Measurements from ENCODE around the gene SLC35A3.

SLC35A3 gene

DNA sequence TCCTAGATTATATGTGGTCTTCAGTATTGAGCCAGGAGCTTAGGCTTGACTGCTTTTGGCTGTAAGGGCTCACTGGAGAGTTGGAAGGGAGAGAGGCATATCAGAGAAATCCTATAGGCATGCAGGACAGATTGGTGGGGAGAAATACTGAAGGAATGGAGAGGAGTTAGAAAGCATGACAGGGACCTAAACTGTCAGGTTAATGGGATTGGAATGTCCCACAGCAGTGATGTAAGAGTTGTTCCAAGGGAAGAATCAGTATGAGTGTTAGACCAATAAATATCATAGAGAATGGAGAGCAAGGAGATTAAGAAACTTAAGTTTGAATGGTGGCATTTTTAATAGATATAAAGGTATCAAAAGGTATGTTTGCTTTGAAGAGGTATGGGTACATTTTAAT, 39.7 kb downstream of the SLC35A3 start (continued):
- TF ChIP-seq, protein P1, sequence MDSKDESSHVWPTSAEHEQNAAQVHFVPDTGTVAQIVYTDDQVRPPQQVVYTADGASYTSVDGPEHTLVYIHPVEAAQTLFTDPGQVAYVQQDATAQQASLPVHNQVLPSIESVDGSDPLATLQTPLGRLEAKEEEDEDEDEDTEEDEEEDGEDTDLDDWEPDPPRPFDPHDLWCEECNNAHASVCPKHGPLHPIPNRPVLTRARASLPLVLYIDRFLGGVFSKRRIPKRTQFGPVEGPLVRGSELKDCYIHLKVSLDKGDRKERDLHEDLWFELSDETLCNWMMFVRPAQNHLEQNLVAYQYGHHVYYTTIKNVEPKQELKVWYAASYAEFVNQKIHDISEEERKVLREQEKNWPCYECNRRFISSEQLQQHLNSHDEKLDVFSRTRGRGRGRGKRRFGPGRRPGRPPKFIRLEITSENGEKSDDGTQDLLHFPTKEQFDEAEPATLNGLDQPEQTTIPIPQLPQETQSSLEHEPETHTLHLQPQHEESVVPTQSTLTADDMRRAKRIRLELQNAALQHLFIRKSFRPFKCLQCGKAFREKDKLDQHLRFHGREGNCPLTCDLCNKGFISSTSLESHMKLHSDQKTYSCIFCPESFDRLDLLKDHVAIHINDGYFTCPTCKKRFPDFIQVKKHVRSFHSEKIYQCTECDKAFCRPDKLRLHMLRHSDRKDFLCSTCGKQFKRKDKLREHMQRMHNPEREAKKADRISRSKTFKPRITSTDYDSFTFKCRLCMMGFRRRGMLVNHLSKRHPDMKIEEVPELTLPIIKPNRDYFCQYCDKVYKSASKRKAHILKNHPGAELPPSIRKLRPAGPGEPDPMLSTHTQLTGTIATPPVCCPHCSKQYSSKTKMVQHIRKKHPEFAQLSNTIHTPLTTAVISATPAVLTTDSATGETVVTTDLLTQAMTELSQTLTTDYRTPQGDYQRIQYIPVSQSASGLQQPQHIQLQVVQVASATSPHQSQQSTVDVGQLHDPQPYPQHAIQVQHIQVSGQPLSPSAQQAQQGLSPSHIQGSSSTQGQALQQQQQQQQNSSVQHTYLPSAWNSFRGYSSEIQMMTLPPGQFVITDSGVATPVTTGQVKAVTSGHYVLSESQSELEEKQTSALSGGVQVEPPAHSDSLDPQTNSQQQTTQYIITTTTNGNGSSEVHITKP (tag by site-specific recombination; IDR thresholded peaks at IDR 0.05) = no peak
- no peak for TF ChIP-seq ZNF366 (tag by site-specific recombination; conservative IDR thresholded peaks at IDR 0.05)
- no peak for TF ChIP-seq ZNF202 (tag by site-specific recombination; IDR thresholded peaks at IDR 0.05; ENCODE audit: borderline replicate concordance)
- no peak for TF ChIP-seq ZNF768 (tag by site-specific recombination; IDR thresholded peaks at IDR 0.05)
- TF ChIP-seq, protein P2, sequence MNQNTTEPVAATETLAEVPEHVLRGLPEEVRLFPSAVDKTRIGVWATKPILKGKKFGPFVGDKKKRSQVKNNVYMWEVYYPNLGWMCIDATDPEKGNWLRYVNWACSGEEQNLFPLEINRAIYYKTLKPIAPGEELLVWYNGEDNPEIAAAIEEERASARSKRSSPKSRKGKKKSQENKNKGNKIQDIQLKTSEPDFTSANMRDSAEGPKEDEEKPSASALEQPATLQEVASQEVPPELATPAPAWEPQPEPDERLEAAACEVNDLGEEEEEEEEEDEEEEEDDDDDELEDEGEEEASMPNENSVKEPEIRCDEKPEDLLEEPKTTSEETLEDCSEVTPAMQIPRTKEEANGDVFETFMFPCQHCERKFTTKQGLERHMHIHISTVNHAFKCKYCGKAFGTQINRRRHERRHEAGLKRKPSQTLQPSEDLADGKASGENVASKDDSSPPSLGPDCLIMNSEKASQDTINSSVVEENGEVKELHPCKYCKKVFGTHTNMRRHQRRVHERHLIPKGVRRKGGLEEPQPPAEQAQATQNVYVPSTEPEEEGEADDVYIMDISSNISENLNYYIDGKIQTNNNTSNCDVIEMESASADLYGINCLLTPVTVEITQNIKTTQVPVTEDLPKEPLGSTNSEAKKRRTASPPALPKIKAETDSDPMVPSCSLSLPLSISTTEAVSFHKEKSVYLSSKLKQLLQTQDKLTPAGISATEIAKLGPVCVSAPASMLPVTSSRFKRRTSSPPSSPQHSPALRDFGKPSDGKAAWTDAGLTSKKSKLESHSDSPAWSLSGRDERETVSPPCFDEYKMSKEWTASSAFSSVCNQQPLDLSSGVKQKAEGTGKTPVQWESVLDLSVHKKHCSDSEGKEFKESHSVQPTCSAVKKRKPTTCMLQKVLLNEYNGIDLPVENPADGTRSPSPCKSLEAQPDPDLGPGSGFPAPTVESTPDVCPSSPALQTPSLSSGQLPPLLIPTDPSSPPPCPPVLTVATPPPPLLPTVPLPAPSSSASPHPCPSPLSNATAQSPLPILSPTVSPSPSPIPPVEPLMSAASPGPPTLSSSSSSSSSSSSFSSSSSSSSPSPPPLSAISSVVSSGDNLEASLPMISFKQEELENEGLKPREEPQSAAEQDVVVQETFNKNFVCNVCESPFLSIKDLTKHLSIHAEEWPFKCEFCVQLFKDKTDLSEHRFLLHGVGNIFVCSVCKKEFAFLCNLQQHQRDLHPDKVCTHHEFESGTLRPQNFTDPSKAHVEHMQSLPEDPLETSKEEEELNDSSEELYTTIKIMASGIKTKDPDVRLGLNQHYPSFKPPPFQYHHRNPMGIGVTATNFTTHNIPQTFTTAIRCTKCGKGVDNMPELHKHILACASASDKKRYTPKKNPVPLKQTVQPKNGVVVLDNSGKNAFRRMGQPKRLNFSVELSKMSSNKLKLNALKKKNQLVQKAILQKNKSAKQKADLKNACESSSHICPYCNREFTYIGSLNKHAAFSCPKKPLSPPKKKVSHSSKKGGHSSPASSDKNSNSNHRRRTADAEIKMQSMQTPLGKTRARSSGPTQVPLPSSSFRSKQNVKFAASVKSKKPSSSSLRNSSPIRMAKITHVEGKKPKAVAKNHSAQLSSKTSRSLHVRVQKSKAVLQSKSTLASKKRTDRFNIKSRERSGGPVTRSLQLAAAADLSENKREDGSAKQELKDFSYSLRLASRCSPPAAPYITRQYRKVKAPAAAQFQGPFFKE (tag by site-specific recombination; IDR thresholded peaks at IDR 0.05; ENCODE audit: borderline replicate concordance) = no peak
- TF ChIP-seq IKZF3 (tag by site-specific recombination; IDR thresholded peaks at IDR 0.05) = no peak
- TF ChIP-seq ZNF184 (tag by site-specific recombination; IDR thresholded peaks at IDR 0.05) = no peak

DNA sequence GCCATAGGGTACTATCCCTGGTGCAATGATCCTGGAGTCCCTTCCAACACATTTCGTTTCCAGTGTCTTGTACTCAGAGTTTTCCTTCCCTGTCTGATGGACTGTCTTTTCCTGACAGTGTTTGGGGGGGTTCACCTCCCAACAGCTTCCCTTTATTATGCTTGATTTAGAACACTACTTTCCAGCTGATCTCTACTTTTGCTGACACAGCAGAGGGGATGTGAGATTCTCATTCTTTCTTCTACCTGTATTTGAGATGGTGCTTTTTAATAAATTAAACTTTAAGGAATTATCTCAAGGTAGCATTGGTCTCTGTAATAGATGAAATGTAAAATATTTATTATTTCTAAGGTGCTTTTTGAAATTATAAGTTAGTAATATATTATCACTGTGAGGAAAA, 41.0 kb downstream of the SLC35A3 start:
- TF ChIP-seq ZNF768 (tag by site-specific recombination; IDR thresholded peaks at IDR 0.05) (no peak), ZNF707 (tag by site-specific recombination; IDR thresholded peaks at IDR 0.05) (no peak), ZNF549 (tag by site-specific recombination; IDR thresholded peaks at IDR 0.05) (no peak), ZNF654 (tag by site-specific recombination; IDR thresholded peaks at IDR 0.05; ENCODE audit: low read depth) (no peak), ZBTB21 (tag by site-specific recombination; IDR thresholded peaks at IDR 0.05) (no peak), REPIN1 (tag by site-specific recombination; IDR thresholded peaks at IDR 0.05; ENCODE audit: low read depth) (no peak), ZNF521 (tag by site-specific recombination; IDR thresholded peaks at IDR 0.05) (no peak), ZNF146 (tag by site-specific recombination; IDR thresholded peaks at IDR 0.05) (no peak), ZNF302 (tag by site-specific recombination; IDR thresholded peaks at IDR 0.05; ENCODE audit: low read depth) (no peak), ZNF10 (tag by site-specific recombination; IDR thresholded peaks at IDR 0.05) (no peak), FEZF1 (tag by site-specific recombination; IDR thresholded peaks at IDR 0.05) (no peak), WT1 (tag by site-specific recombination; IDR thresholded peaks at IDR 0.05) (no peak), ZNF544 (tag by site-specific recombination; IDR thresholded peaks at IDR 0.05) (no peak)
- TF ChIP-seq, protein P3, sequence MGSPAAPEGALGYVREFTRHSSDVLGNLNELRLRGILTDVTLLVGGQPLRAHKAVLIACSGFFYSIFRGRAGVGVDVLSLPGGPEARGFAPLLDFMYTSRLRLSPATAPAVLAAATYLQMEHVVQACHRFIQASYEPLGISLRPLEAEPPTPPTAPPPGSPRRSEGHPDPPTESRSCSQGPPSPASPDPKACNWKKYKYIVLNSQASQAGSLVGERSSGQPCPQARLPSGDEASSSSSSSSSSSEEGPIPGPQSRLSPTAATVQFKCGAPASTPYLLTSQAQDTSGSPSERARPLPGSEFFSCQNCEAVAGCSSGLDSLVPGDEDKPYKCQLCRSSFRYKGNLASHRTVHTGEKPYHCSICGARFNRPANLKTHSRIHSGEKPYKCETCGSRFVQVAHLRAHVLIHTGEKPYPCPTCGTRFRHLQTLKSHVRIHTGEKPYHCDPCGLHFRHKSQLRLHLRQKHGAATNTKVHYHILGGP (tag by site-specific recombination; IDR thresholded peaks at IDR 0.05) = no peak
- TF ChIP-seq, protein P4, sequence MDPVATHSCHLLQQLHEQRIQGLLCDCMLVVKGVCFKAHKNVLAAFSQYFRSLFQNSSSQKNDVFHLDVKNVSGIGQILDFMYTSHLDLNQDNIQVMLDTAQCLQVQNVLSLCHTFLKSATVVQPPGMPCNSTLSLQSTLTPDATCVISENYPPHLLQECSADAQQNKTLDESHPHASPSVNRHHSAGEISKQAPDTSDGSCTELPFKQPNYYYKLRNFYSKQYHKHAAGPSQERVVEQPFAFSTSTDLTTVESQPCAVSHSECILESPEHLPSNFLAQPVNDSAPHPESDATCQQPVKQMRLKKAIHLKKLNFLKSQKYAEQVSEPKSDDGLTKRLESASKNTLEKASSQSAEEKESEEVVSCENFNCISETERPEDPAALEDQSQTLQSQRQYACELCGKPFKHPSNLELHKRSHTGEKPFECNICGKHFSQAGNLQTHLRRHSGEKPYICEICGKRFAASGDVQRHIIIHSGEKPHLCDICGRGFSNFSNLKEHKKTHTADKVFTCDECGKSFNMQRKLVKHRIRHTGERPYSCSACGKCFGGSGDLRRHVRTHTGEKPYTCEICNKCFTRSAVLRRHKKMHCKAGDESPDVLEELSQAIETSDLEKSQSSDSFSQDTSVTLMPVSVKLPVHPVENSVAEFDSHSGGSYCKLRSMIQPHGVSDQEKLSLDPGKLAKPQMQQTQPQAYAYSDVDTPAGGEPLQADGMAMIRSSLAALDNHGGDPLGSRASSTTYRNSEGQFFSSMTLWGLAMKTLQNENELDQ (tag by site-specific recombination; IDR thresholded peaks at IDR 0.05; ENCODE audit: low read depth) = no peak
- TF ChIP-seq, protein P5, sequence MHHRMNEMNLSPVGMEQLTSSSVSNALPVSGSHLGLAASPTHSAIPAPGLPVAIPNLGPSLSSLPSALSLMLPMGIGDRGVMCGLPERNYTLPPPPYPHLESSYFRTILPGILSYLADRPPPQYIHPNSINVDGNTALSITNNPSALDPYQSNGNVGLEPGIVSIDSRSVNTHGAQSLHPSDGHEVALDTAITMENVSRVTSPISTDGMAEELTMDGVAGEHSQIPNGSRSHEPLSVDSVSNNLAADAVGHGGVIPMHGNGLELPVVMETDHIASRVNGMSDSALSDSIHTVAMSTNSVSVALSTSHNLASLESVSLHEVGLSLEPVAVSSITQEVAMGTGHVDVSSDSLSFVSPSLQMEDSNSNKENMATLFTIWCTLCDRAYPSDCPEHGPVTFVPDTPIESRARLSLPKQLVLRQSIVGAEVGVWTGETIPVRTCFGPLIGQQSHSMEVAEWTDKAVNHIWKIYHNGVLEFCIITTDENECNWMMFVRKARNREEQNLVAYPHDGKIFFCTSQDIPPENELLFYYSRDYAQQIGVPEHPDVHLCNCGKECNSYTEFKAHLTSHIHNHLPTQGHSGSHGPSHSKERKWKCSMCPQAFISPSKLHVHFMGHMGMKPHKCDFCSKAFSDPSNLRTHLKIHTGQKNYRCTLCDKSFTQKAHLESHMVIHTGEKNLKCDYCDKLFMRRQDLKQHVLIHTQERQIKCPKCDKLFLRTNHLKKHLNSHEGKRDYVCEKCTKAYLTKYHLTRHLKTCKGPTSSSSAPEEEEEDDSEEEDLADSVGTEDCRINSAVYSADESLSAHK (tag by site-specific recombination; IDR thresholded peaks at IDR 0.05) = no peak
- ChIA-PET POLR2A (no interaction called here), CTCF (interaction anchor here (0.7 kb wide), 1 partner anchor 182 kb away, joined by 3 read pairs; no protein-coding TSS in a partner anchor)
- H3K4me3 ChIP-seq (ENCODE audit: low read depth, low read length) = no peak overlapping the region
- peaks cover 0 to 15% of the 10 kb centered on the region in 2 experiments for H3K36me3 ChIP-seq (ENCODE audit: control insufficient read depth in 2 of 2, insufficient read depth in 1 of 2, low read length in 2 of 2)
- no peaks in the 10 kb centered on the region for H3K9me3 ChIP-seq (ENCODE audit: control insufficient read depth, insufficient read depth, low read depth, low read length)
- no peak overlapping the region for H3K27ac ChIP-seq (ENCODE audit: extremely low read depth, low read depth, low read length)
- no peaks in the 10 kb centered on the region for H3K4me1 ChIP-seq (ENCODE audit: control insufficient read depth, insufficient read depth, low read length)
